Naive thymus-derived CD4-positive, alpha-beta T cell (primary cell): ENCODE data around the gene FAM222A. TPM values are rescaled to one million over a fixed set of nuclear protein-coding genes. Genes with fewer than 3 reads are reported as not detected.

ENCODE experiments used
- ATAC-seq: fragments of 150-1000 bp; cut with Tn5 transposase; 2 replicates; pipeline ENCODE4 v1.10.0; 2021; ENCODE audit warnings: mild to moderate bottlenecking, moderate library complexity
- CTCF ChIA-PET: fragments of 350-600 bp; sonication (Branson Sonifier 250); formaldehyde crosslinking; loops from one replicate; lab custom pipeline; 2021; ENCODE audit warnings: antibody characterized with exemption; lab: Charles Lee
- POLR2A ChIA-PET: fragments of 350-600 bp; sonication (Branson Sonifier 250); formaldehyde crosslinking; loops from one replicate; lab custom pipeline; 2021; ENCODE audit warnings: antibody characterized with exemption, inconsistent platforms; lab: Charles Lee
- DNase-seq, 9 donors: peaks; one replicate each; pipeline versions ENCODE4 v3.0.0 to v3.0.0-alpha.2; 2020 to 2022; ENCODE audit warnings: mixed read lengths in 1 of 9
- H3K27ac ChIP-seq: one replicate; pipeline ENCODE4 v1.7.0; 2013; ENCODE audit warnings: mild to moderate bottlenecking, low read depth, low read length, moderate library complexity
- H3K27me3 ChIP-seq, 2 donors: one replicate each; pipeline ENCODE4 v1.7.0; 2013; ENCODE audit warnings: low read length in 2 of 2, mild to moderate bottlenecking in 2 of 2, moderate library complexity in 2 of 2; ENCODE audit not compliant: control insufficient read depth in 2 of 2, insufficient read depth in 2 of 2
- H3K36me3 ChIP-seq, 3 experiments: 1 replicate in 2 of 3; 2 replicates in 1 of 3; pipeline ENCODE4 v1.7.0; 2013; ENCODE audit warnings: low read length in 3 of 3, mild to moderate bottlenecking in 3 of 3, moderate library complexity in 1 of 3; ENCODE audit not compliant: insufficient read depth in 3 of 3, control insufficient read depth in 2 of 3
- H3K4me1 ChIP-seq, 2 donors: one replicate each; pipeline ENCODE4 v1.7.0; 2013; ENCODE audit warnings: low read length in 2 of 2, mild to moderate bottlenecking in 2 of 2, moderate library complexity in 1 of 2; ENCODE audit not compliant: control insufficient read depth in 2 of 2, insufficient read depth in 2 of 2
- H3K4me3 ChIP-seq: 2 replicates; pipeline ENCODE4 v1.7.0; 2013; ENCODE audit warnings: mild to moderate bottlenecking, low read length
- H3K9me3 ChIP-seq, 3 experiments: 1 replicate in 2 of 3; 2 replicates in 1 of 3; pipeline ENCODE4 v1.7.0; 2013; ENCODE audit warnings: low read length in 3 of 3; ENCODE audit not compliant: control insufficient read depth in 2 of 3
- H3K27ac Mint-ChIP-seq, 9 donors: one replicate each; pipeline ENCODE4 v1.8.0; 2020 to 2022; ENCODE audit warnings: mixed read lengths in 9 of 9, mild to moderate bottlenecking in 8 of 9, moderate library complexity in 5 of 9, inconsistent platforms in 2 of 9
- H3K27me3 Mint-ChIP-seq, 5 donors: one replicate each; pipeline ENCODE4 v1.8.0; 2021 to 2022; ENCODE audit warnings: mixed read lengths in 5 of 5, mild to moderate bottlenecking in 1 of 5
- H3K36me3 Mint-ChIP-seq, 5 donors: one replicate each; pipeline ENCODE4 v1.8.0; 2020 to 2022; ENCODE audit warnings: mixed read lengths in 5 of 5, mild to moderate bottlenecking in 3 of 5, inconsistent platforms in 1 of 5
- H3K4me1 Mint-ChIP-seq, 7 donors: one replicate each; pipeline ENCODE4 v1.8.0; 2020 to 2022; ENCODE audit warnings: mixed read lengths in 7 of 7, mild to moderate bottlenecking in 3 of 7, inconsistent platforms in 1 of 7
- H3K4me3 Mint-ChIP-seq, 10 donors: one replicate each; pipeline ENCODE4 v1.8.0; 2020 to 2022; ENCODE audit warnings: mild to moderate bottlenecking in 10 of 10, mixed read lengths in 10 of 10, moderate library complexity in 6 of 10, inconsistent platforms in 2 of 10
- H3K9me3 Mint-ChIP-seq, 11 donors: one replicate each; pipeline ENCODE4 v1.8.0; 2020 to 2022; ENCODE audit warnings: mixed read lengths in 11 of 11, mild to moderate bottlenecking in 4 of 11, inconsistent platforms in 1 of 11, moderate library complexity in 1 of 11
- intact Hi-C, 2 donors: fragments of 100-400 bp; cut with micrococcal nuclease; formaldehyde crosslinking; loops; one replicate each; pipeline ENCODE4 v1.15.1; 2023
- polyA plus RNA-seq, 2 donors: library from polyadenylated mRNA; unstranded; fragments of 300-500 nt; fragmentation: Illumina TruSeq; gene quantifications; one replicate each; pipeline ENCODE4 v1.2.3, GENCODE V29; 2021
- total RNA-seq, 6 experiments: library from RNA in 5 of 6; stranded (reverse) in 5 of 6; gene quantifications; 1 replicate in 5 of 6; 2 replicates in 1 of 6; pipeline ENCODE4 v1.2.3 and lab custom pipeline; 2021 to 2026

The FAM222A gene
- total and polyA plus RNA-seq, 7 experiments from 2014 or later = 0.08 to 1.6 (median 0.38) TPM

DNA sequence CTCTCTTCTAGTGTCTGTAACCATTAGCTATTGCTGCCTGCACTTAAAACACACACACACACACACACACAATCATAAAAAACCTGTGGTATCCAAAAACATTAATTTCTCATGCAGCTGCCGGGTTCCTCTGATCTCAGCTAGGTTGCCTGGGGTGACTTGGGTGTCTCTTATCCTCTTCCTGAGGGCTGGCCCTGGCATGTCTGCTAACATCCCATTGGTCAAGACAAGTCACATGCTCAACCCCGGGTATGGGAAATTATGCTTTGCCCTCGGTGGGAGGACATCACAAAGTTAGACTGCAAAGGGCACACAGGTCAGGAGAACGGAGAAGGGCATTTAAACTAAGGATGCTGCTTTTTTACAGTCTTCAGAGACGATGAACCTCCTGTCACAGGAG lies 63.9 kb downstream of the FAM222A start:
- Mint-ChIP-seq H3K9me3 (peaks cover 0 to 5% (median 0%) of the 10 kb centered on the region in 11 donors), H3K4me3 (peak overlapping the region in 9 of 10 donors; percentile 8 to 63 (median 43)), H3K36me3 (peaks cover 0 to 3% (median 0%) of the 10 kb centered on the region in 5 donors), H3K27me3 (peaks cover 0 to 4% (median 0%) of the 10 kb centered on the region in 5 donors), H3K27ac (peak overlapping the region in 6 of 9 donors; percentile 8 to 71 (median 32)), H3K4me1 (peaks cover 5 to 19% (median 10%) of the 10 kb centered on the region in 7 donors)
- H3K9me3 ChIP-seq = no peaks in the 10 kb centered on the region
- H3K36me3 ChIP-seq = no peaks in the 10 kb centered on the region
- ATAC-seq (peak; percentile 71), DNase-seq (peak in 7 of 9 donors; percentile 14 to 54 (median 35))
- peaks cover 0 to 4% of the 10 kb centered on the region in 2 donors for H3K4me1 ChIP-seq
- ChIA-PET POLR2A (no interaction called here), CTCF (interaction anchor here (1.2 to 1.8 kb wide), 3 partner anchors 15 to 349 kb away, joined by 4 read pairs; no protein-coding TSS in a partner anchor)
- no peaks in the 10 kb centered on the region for H3K27me3 ChIP-seq
- H3K27ac ChIP-seq = peak overlapping the region; percentile 0
- intact Hi-C loops = no loop called here
- no peak overlapping the region for H3K4me3 ChIP-seq

DNA sequence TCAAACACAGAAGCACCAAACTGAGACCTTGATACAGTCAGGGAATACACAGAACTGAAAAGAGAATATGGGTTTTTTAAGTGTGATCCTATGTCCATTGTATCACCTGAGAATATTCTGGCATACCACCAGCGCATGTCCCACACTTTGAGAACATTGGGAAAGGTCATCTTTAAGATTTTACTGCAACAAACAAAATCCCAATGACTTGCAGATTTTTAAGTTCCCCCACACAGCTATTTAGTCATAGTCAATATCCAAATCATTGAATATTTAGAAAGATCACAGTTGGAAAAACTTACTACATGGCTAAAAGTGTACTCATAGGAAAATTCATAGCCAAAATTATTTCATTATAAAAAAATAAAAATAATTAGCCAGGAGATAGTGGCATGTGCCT lies 65.1 kb downstream of the FAM222A start:
- ChIA-PET CTCF (no interaction called here), POLR2A (no interaction called here)
- Mint-ChIP-seq H3K27me3 (peaks cover 0 to 4% (median 0%) of the 10 kb centered on the region in 5 donors), H3K36me3 (peaks cover 0 to 3% (median 0%) of the 10 kb centered on the region in 5 donors), H3K27ac (no peak overlapping the region), H3K4me3 (no peak overlapping the region), H3K9me3 (peaks cover 0 to 5% (median 0%) of the 10 kb centered on the region in 11 donors), H3K4me1 (peaks cover 5 to 8% (median 6%) of the 10 kb centered on the region in 7 donors)
- H3K4me3 ChIP-seq = no peak overlapping the region
- ATAC-seq (no peak), DNase-seq (no peak)
- intact Hi-C loops = no loop called here
- no peaks in the 10 kb centered on the region for H3K36me3 ChIP-seq
- no peaks in the 10 kb centered on the region for H3K27me3 ChIP-seq
- H3K27ac ChIP-seq = no peak overlapping the region
- no peaks in the 10 kb centered on the region for H3K9me3 ChIP-seq
- H3K4me1 ChIP-seq = peaks cover 0 to 4% of the 10 kb centered on the region in 2 donors

DNA sequence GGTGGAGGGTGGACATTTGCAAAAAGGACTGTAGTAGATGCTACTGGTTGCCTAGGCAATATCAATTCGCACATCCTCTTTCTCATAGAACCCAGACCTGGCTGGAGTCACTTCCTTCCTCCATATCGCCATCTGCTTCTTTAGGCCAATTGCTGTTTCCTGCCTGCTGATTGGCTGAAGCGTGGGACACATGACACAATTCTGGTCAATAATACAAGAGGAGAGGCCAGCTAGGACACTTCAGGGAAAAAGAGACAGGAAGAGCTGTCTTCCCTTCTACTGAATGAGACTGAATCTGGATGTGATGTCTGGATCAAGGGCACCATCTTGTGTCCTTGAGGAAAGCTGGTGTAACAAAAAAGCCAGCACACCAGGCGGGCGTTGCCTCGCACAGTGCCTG lies 65.8 kb downstream of the FAM222A start:
- POLR2A ChIA-PET = no interaction called here
- Mint-ChIP-seq H3K4me1 (peaks cover 5 to 7% (median 6%) of the 10 kb centered on the region in 7 donors), H3K9me3 (peaks cover 0 to 5% (median 0%) of the 10 kb centered on the region in 11 donors), H3K27ac (no peak overlapping the region), H3K36me3 (peaks cover 0 to 3% (median 0%) of the 10 kb centered on the region in 5 donors), H3K4me3 (no peak overlapping the region), H3K27me3 (peaks cover 0 to 4% (median 0%) of the 10 kb centered on the region in 5 donors)
- H3K27ac ChIP-seq = no peak overlapping the region
- CTCF ChIA-PET = no interaction called here
- DNase-seq (no peak), ATAC-seq (peak; percentile 19)
- H3K27me3 ChIP-seq = no peaks in the 10 kb centered on the region
- intact Hi-C loops = no loop called here
- H3K36me3 ChIP-seq = no peaks in the 10 kb centered on the region
- H3K4me3 ChIP-seq = no peak overlapping the region
- peaks cover 0 to 4% of the 10 kb centered on the region in 2 donors for H3K4me1 ChIP-seq
- no peaks in the 10 kb centered on the region for H3K9me3 ChIP-seq

DNA sequence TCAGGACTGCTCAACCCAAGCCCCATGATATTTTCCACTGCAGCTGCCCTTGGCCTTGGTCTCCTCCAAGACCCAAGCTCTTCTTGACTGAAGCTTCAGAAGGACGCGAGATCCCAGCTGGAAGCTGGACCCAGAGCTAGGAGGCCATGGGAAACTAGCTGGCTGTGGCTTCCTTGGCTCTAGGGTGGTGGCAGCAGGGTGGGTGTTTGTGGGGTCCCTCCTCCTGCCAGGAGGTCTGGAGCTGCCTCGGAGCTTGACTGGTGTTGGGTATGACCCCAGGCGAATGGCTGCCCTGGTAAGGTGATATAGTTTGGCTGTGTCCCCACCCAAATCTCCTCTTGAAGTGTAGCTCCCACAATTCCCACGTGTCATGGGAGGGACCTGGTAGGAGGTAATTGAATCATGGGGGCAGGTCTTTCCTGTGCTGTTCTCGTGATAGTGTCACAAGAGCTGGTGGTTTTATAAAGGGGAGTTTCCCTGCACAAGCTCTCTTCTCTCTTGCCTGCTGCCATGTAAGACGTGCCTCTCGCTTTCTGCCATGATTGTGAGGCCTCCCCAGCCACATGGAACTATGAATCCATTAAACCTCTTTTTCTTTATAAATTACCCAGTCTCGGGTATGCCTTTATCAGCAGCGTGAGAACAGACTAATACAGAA lies 68.2 kb downstream of the FAM222A start:
- DNase-seq = no peak
- intact Hi-C loops = no loop called here
- Mint-ChIP-seq H3K36me3 (peaks cover 0 to 3% (median 0%) of the 10 kb centered on the region in 5 donors), H3K4me1 (peaks cover 5 to 7% (median 6%) of the 10 kb centered on the region in 7 donors), H3K9me3 (peaks cover 0 to 5% (median 0%) of the 10 kb centered on the region in 11 donors), H3K4me3 (no peak overlapping the region), H3K27ac (no peak overlapping the region), H3K27me3 (peaks cover 0 to 11% (median 0%) of the 10 kb centered on the region in 5 donors)
- POLR2A ChIA-PET = no interaction called here
- Histone ChIP-seq H3K36me3 (no peaks in the 10 kb centered on the region), H3K9me3 (no peaks in the 10 kb centered on the region), H3K4me3 (no peak overlapping the region), H3K27ac (no peak overlapping the region), H3K4me1 (peaks cover 0 to 4% of the 10 kb centered on the region in 2 donors), H3K27me3 (no peaks in the 10 kb centered on the region)
- CTCF ChIA-PET = no interaction called here
- no peak for ATAC-seq

DNA sequence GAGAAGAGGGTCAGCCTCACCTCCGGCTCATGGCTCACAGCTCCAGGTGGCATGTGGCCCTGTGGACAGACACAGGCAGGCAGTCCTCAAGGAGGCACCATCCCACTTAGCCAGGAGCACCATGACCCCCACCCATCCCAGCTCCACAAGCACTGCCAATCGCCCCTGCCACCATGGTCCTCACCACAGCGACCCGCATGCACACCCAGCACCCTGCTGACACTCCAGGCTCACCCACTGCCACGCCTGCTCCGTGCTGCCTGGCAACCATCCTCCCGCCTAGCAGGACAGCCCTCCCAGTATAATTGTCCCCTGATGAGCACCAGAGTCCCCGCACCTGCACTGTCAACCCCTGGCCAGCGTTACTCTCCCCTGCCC lies 68.7 kb downstream of the FAM222A start:
- no peaks in the 10 kb centered on the region for H3K27me3 ChIP-seq
- Mint-ChIP-seq H3K27ac (no peak overlapping the region), H3K4me1 (peaks cover 4 to 5% (median 5%) of the 10 kb centered on the region in 7 donors), H3K27me3 (peaks cover 0 to 11% (median 0%) of the 10 kb centered on the region in 5 donors), H3K4me3 (no peak overlapping the region), H3K9me3 (peaks cover 0 to 5% (median 0%) of the 10 kb centered on the region in 11 donors), H3K36me3 (peaks cover 0 to 3% (median 0%) of the 10 kb centered on the region in 5 donors)
- no peak overlapping the region for H3K27ac ChIP-seq
- no peak overlapping the region for H3K4me3 ChIP-seq
- H3K9me3 ChIP-seq = no peaks in the 10 kb centered on the region
- ChIA-PET POLR2A (no interaction called here), CTCF (no interaction called here)
- no peaks in the 10 kb centered on the region for H3K36me3 ChIP-seq
- no peaks in the 10 kb centered on the region for H3K4me1 ChIP-seq
- intact Hi-C loops = no loop called here
- DNase-seq (no peak), ATAC-seq (no peak)

DNA sequence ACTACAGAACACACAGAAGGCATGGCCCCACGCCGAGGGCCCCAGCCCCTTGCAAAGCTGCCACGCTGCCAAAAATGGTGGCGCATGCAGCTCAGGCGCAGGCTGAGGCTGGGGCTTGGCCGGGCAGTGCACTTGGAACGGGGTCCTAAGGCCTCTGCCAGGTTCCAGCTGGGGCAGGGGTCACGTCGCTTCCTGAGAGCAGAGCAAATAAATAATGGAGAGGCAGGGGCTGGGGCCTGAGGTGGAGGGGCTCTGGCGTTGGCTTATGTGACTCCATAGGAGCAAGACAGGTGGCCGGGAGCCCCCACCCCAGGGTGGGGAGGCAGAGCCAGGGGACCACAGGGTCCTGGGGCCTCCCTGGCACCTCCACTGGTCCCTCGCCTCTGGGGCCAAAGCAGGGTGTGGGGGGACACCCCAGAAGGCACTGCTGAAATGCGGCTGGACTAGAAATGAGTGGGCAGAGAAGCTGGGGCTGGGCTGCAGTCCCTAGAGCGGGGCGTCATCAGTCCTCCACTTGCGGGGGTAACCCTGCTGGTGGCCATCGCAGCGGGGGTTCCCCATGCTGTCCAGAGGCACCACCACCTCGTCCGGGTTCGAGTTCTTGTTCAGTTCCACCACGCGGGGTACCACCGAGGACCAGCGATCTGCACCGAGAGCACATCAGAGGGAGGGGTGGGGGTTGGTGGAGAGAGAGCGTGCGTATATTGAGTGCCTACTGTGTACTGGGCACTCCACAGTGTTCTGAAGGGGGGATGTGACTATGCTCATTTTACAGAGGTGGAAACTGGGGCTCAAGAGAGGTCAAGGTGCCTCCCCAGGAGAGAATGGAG lies 69.7 kb downstream of the FAM222A start:
- Histone ChIP-seq H3K36me3 (no peaks in the 10 kb centered on the region), H3K9me3 (no peaks in the 10 kb centered on the region), H3K27ac (no peak overlapping the region), H3K4me1 (no peaks in the 10 kb centered on the region), H3K27me3 (no peaks in the 10 kb centered on the region), H3K4me3 (no peak overlapping the region)
- ChIA-PET CTCF (no interaction called here), POLR2A (no interaction called here)
- Mint-ChIP-seq H3K4me1 (no peaks in the 10 kb centered on the region), H3K36me3 (no peaks in the 10 kb centered on the region), H3K4me3 (no peak overlapping the region), H3K27me3 (peaks cover 0 to 11% (median 0%) of the 10 kb centered on the region in 5 donors), H3K9me3 (peaks cover 0 to 5% (median 0%) of the 10 kb centered on the region in 11 donors), H3K27ac (no peak overlapping the region)
- intact Hi-C loops = no loop called here
- no peak for ATAC-seq
- no peak for DNase-seq
